Vagina (tissue), 2 donors: ENCODE results near the gene LAMB1. TPM values are rescaled to one million over a fixed set of nuclear protein-coding genes. Genes with fewer than 3 reads are reported as not detected.
"Not testable (repeated sequence)": the region's sequence is repeated elsewhere in the genome, so short reads cannot be mapped to it uniquely, and the experiment has no call there.

Source experiments
- DNase-seq, 2 donors: peaks; one replicate each; pipeline ENCODE4 v3.0.0-alpha.2; 2017; ENCODE audit errors: extremely low spot score in 2 of 2
- H3K27ac ChIP-seq: fragments of 200-600 bp; sonication (generic); one replicate; pipeline ENCODE4 v1.5.1; 2019
- H3K27me3 ChIP-seq: fragments of 200-600 bp; sonication (generic); one replicate; pipeline ENCODE4 v1.5.1; 2019
- H3K36me3 ChIP-seq, 2 donors: fragments of 200-600 bp; sonication (generic); one replicate each; pipeline ENCODE4 v1.5.1; 2017 to 2019
- H3K4me1 ChIP-seq: fragments of 200-600 bp; sonication (generic); one replicate; pipeline ENCODE4 v1.5.1; 2019
- H3K4me3 ChIP-seq, 2 donors: fragments of 200-600 bp; sonication (generic); 1 replicate in 1 of 2; 2 replicates in 1 of 2; pipeline ENCODE4 v1.5.1; 2016 to 2019
- H3K9me3 ChIP-seq: fragments of 200-600 bp; sonication (generic); one replicate; pipeline ENCODE4 v1.5.1; 2019
- POLR2A ChIP-seq, 2 donors: fragments of 450-650 bp; IDR thresholded peaks; one replicate each; pipeline ENCODE4 v1.6.1; 2017; ENCODE audit warnings: antibody characterized with exemption in 2 of 2, mild to moderate bottlenecking in 2 of 2, moderate library complexity in 2 of 2
- POLR2AphosphoS5 ChIP-seq, 2 donors: sonication (generic); formaldehyde crosslinking; IDR thresholded peaks; one replicate each; pipeline ENCODE4 v1.9.0; 2017; ENCODE audit warnings: antibody characterized with exemption in 2 of 2, mild to moderate bottlenecking in 2 of 2, low read depth in 1 of 2; ENCODE audit not compliant: insufficient read depth in 1 of 2
- intact Hi-C: fragments of 100-400 bp; cut with DNase I; formaldehyde crosslinking; loops from one replicate; pipeline ENCODE4 v1.15.1; 2023
- total RNA-seq: library from RNA; depleted of rRNA; stranded (reverse); fragments of >200 nt; gene quantifications from one replicate; pipeline ENCODE4 v1.2.3, GENCODE V29; 2016
- TF ChIP-seq, protein P1 (sequence below), 3 experiments: fragments of 450-650 bp in 2 of 3; fragments of 200-600 bp in 1 of 3; sonication (generic) in 1 of 3; IDR thresholded peaks; one replicate each; pipeline ENCODE4 v1.5.1; 2017 to 2019; ENCODE audit warnings: antibody characterized with exemption in 3 of 3, mild to moderate bottlenecking in 2 of 3, moderate library complexity in 2 of 3

The LAMB1 gene
- total RNA-seq, 1 donor from 2014 or later = 152 TPM

GRCh38 chr7:107931740-107932515, 71.0 kb downstream of the LAMB1 start:
- peaks cover 0 to 30% of the 10 kb centered on the region in 2 donors for H3K36me3 ChIP-seq
- no peak overlapping the region for H3K4me3 ChIP-seq
- no peaks in the 10 kb centered on the region for H3K27me3 ChIP-seq
- TF ChIP-seq, protein P1, sequence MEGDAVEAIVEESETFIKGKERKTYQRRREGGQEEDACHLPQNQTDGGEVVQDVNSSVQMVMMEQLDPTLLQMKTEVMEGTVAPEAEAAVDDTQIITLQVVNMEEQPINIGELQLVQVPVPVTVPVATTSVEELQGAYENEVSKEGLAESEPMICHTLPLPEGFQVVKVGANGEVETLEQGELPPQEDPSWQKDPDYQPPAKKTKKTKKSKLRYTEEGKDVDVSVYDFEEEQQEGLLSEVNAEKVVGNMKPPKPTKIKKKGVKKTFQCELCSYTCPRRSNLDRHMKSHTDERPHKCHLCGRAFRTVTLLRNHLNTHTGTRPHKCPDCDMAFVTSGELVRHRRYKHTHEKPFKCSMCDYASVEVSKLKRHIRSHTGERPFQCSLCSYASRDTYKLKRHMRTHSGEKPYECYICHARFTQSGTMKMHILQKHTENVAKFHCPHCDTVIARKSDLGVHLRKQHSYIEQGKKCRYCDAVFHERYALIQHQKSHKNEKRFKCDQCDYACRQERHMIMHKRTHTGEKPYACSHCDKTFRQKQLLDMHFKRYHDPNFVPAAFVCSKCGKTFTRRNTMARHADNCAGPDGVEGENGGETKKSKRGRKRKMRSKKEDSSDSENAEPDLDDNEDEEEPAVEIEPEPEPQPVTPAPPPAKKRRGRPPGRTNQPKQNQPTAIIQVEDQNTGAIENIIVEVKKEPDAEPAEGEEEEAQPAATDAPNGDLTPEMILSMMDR (IDR thresholded peaks at IDR 0.05) = no peak
- TF ChIP-seq POLR2AphosphoS5 (IDR thresholded peaks at IDR 0.05; ENCODE audit: insufficient read depth in 1 of 2, low read depth in 1 of 2) = no peak
- H3K27ac ChIP-seq = no peak overlapping the region
- H3K9me3 ChIP-seq = no peaks in the 10 kb centered on the region
- intact Hi-C loops = no loop called here
- no peak for DNase-seq
- H3K4me1 ChIP-seq = peaks cover 3% of the 10 kb centered on the region

DNA sequence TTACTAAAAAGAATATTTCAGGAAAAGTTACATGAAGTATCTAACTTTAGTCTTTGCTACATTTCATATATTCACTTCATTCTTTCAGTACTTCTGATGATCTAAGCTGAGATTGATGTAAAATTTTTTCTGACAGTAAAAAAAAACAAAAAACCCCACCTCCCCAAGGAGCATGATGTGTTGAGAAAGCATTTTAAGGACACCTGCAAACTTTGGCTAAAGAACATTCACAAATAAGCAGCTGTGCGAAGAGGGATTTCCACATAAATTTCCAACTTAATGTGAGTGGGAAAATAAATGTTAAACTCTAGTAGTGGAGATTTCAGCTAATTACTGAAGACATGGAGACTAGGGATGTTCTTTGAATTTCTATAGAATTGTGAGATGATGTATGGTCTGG, 76.5 kb downstream of the LAMB1 start:
- H3K36me3 ChIP-seq = peaks cover 0 to 38% of the 10 kb centered on the region in 2 donors

DNA sequence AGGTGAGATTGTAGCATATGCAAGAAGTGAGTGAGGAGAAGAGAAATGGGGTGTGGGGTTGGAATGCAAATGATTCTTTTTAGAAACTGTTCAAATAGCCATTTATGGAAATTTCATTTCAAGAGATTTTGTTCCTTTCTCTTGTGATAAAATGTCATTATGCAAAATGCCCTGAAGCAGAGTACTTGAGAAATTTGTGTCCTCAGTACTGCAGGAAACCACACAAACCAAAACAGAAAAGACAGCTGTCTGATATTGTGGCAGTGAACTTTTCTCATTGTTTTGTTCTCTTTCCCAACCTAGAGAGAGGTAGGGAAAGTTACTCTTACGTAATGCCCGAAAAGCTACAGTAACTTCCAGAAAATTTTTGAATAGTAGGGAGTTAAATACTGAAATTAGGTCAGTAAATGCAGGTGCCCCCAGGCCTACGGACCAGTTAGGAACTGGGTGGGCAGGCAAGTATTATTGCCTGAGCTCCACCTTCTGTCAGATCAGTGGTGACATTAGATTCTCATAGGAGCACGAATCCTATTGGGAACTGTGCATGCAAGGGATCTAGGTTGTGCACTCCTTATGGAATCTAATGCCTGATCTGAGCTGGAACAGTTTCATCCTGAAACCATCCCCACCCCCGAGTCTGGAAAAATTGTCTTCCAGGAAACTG, 78.0 kb downstream of the LAMB1 start:
- intact Hi-C loops = no loop called here

More for the DNA sequence above, 76.5 kb downstream of the LAMB1 start:
- no peaks in the 10 kb centered on the region for H3K9me3 ChIP-seq
- TF ChIP-seq POLR2AphosphoS5 (IDR thresholded peaks at IDR 0.05; ENCODE audit: insufficient read depth in 1 of 2, low read depth in 1 of 2) (no peak), POLR2A (IDR thresholded peaks at IDR 0.05) (no peak)
- TF ChIP-seq, protein P1 (IDR thresholded peaks at IDR 0.05) = no peak
- H3K27ac ChIP-seq = no peak overlapping the region
- intact Hi-C loops = no loop called here
- H3K27me3 ChIP-seq = no peaks in the 10 kb centered on the region
- no peak for DNase-seq
- H3K4me1 ChIP-seq = peaks cover 7% of the 10 kb centered on the region
- no peak overlapping the region for H3K4me3 ChIP-seq

DNA sequence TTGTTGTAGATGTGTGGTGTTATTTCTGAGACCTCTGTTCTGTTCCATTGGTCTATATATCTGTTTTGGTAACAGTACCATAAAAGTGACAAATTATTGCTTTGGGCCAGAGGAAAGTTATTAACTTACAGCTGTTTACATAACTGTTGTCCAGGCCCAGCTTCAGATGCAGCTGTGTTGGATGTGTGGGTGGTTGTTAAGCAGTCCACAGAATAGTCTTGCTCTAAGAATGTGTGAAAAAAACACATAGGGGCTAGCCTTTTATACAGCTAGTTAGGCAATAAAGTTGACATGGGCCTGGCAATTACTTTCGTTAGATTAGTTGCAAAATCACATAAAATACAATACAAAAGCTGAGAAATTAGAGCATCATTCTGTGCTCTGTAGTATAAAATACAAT, 80.1 kb downstream of the LAMB1 start:
- no peak for DNase-seq
- no peaks in the 10 kb centered on the region for H3K9me3 ChIP-seq
- intact Hi-C loops = no loop called here
- no peak overlapping the region for H3K4me3 ChIP-seq
- H3K27ac ChIP-seq = no peak overlapping the region
- peaks cover 0 to 39% of the 10 kb centered on the region in 2 donors for H3K36me3 ChIP-seq
- no peak for TF ChIP-seq POLR2AphosphoS5 (IDR thresholded peaks at IDR 0.05; ENCODE audit: insufficient read depth in 1 of 2, low read depth in 1 of 2)
- TF ChIP-seq, protein P1 (IDR thresholded peaks at IDR 0.05) = no peak
- no peak for TF ChIP-seq POLR2A (IDR thresholded peaks at IDR 0.05)
- H3K27me3 ChIP-seq = no peaks in the 10 kb centered on the region
- H3K4me1 ChIP-seq = peaks cover 14% of the 10 kb centered on the region

More for the DNA sequence above, 78.0 kb downstream of the LAMB1 start:
- Histone ChIP-seq H3K4me3 (no peak overlapping the region), H3K27me3 (no peaks in the 10 kb centered on the region), H3K27ac (no peak overlapping the region), H3K4me1 (peaks cover 13% of the 10 kb centered on the region), H3K9me3 (no peaks in the 10 kb centered on the region), H3K36me3 (peaks cover 0 to 24% of the 10 kb centered on the region in 2 donors)
- TF ChIP-seq POLR2A (IDR thresholded peaks at IDR 0.05) (no peak), POLR2AphosphoS5 (IDR thresholded peaks at IDR 0.05; ENCODE audit: insufficient read depth in 1 of 2, low read depth in 1 of 2) (no peak)
- TF ChIP-seq, protein P1 (IDR thresholded peaks at IDR 0.05) = no peak
- DNase-seq = no peak

- peaks cover 0 to 41% of the 10 kb centered on the region in 2 donors for H3K36me3 ChIP-seq
- H3K27ac ChIP-seq, intact Hi-C loops, H3K27me3 ChIP-seq, H3K9me3 ChIP-seq, H3K4me3 ChIP-seq, DNase-seq: not testable (repeated sequence)
- peaks cover 14% of the 10 kb centered on the region for H3K4me1 ChIP-seq
Measured at GRCh38 chr7:107921826-107922225, 81.1 kb downstream of the LAMB1 start.
